ENCODE data around the gene THAP12. TPM values are rescaled to one million over a fixed set of nuclear protein-coding genes. Genes with fewer than 3 reads are reported as not detected.
"Not testable (repeated sequence)": the region's sequence is repeated elsewhere in the genome, so short reads cannot be mapped to it uniquely, and the experiment has no call there.

THAP12 gene
- total and polyA plus RNA-seq, 4 donors: 5.6 to 21.9 (median 13.7) TPM

- H3K4me3 ChIP-seq (ENCODE audit: low read depth in 1 of 3, low read length in 3 of 3); H3K27ac ChIP-seq (ENCODE audit: low read depth in 1 of 2, low read length in 2 of 2); H3K36me3 ChIP-seq (ENCODE audit: control insufficient read depth in 4 of 4, insufficient read depth in 3 of 4, low read depth in 1 of 4, low read length in 3 of 4); H3K27me3 ChIP-seq (ENCODE audit: control insufficient read depth in 4 of 4, insufficient read depth in 4 of 4, low read length in 3 of 4); H3K4me1 ChIP-seq (ENCODE audit: control insufficient read depth in 4 of 4, insufficient read depth in 4 of 4, low read length in 3 of 4); H3K9ac ChIP-seq (ENCODE audit: low read depth in 1 of 2, low read length in 2 of 2); H3K9me3 ChIP-seq (ENCODE audit: control insufficient read depth in 4 of 4, low read length in 3 of 4); DNase-seq (ENCODE audit: low spot score): not testable (repeated sequence)
- WGBS: over 99% methylated on average over 2 of the region's 2 CpGs
Measured at GRCh38 chr11:76323375-76323774, 57.6 kb downstream of the THAP12 start.

- peaks cover 0 to 7% (median under 1%) of the 10 kb centered on the region in 4 donors for H3K27me3 ChIP-seq (ENCODE audit: control insufficient read depth in 4 of 4, insufficient read depth in 4 of 4, low read length in 3 of 4)
- no peaks in the 10 kb centered on the region for H3K36me3 ChIP-seq (ENCODE audit: control insufficient read depth in 4 of 4, insufficient read depth in 3 of 4, low read depth in 1 of 4, low read length in 3 of 4)
- no peak overlapping the region for H3K4me3 ChIP-seq (ENCODE audit: low read depth in 1 of 3, low read length in 3 of 3)
- 98% methylated on average over 2 of the region's 2 CpGs for WGBS
- no peaks in the 10 kb centered on the region for H3K4me1 ChIP-seq (ENCODE audit: control insufficient read depth in 4 of 4, insufficient read depth in 4 of 4, low read length in 3 of 4)
- no peak for DNase-seq (ENCODE audit: low spot score)
- no peaks in the 10 kb centered on the region for H3K9me3 ChIP-seq (ENCODE audit: control insufficient read depth in 4 of 4, low read length in 3 of 4)
- H3K9ac ChIP-seq (ENCODE audit: low read depth in 1 of 2, low read length in 2 of 2): no peak overlapping the region
- TF ChIP-seq EGR1 (IDR thresholded peaks at IDR 0.05; ENCODE audit: low read depth in 2 of 2): no peak
- no peak for TF ChIP-seq REST (IDR thresholded peaks at IDR 0.05)
- TF ChIP-seq ZBTB33 (IDR thresholded peaks at IDR 0.05): no peak
- TF ChIP-seq JUND (IDR thresholded peaks at IDR 0.05): no peak
- TF ChIP-seq FOXA2 (IDR thresholded peaks at IDR 0.05): no peak
- no peak for TF ChIP-seq RXRA (IDR thresholded peaks at IDR 0.05)
- no peak for TF ChIP-seq YY1 (IDR thresholded peaks at IDR 0.05)
- no peak for TF ChIP-seq RAD21 (IDR thresholded peaks at IDR 0.05)
- TF ChIP-seq HNF4A (conservative IDR thresholded peaks at IDR 0.05): no peak
- no peak for TF ChIP-seq HNF4G (IDR thresholded peaks at IDR 0.05)
- no peak for TF ChIP-seq NR2F2 (IDR thresholded peaks at IDR 0.05)
- TF ChIP-seq FOXA1 (IDR thresholded peaks at IDR 0.05): no peak
- H3K27ac ChIP-seq (ENCODE audit: low read depth in 1 of 2, low read length in 2 of 2): no peak overlapping the region
Measured at GRCh38 chr11:76322942-76323341, 58.0 kb downstream of the THAP12 start.

- H3K36me3 ChIP-seq (ENCODE audit: control insufficient read depth in 4 of 4, insufficient read depth in 3 of 4, low read depth in 1 of 4, low read length in 3 of 4): no peaks in the 10 kb centered on the region
- 86% methylated on average over 5 of the region's 5 CpGs for WGBS
- H3K27ac ChIP-seq (ENCODE audit: low read depth in 1 of 2, low read length in 2 of 2): no peak overlapping the region
- H3K4me3 ChIP-seq (ENCODE audit: low read depth in 1 of 3, low read length in 3 of 3): no peak overlapping the region
- peaks cover 0 to 7% (median under 1%) of the 10 kb centered on the region in 4 donors for H3K27me3 ChIP-seq (ENCODE audit: control insufficient read depth in 4 of 4, insufficient read depth in 4 of 4, low read length in 3 of 4)
- DNase-seq (ENCODE audit: low spot score): no peak
- no peak overlapping the region for H3K9ac ChIP-seq (ENCODE audit: low read depth in 1 of 2, low read length in 2 of 2)
- H3K4me1 ChIP-seq (ENCODE audit: control insufficient read depth in 4 of 4, insufficient read depth in 4 of 4, low read length in 3 of 4): peaks cover 0 to 2% (median under 1%) of the 10 kb centered on the region in 4 donors
- no peak for TF ChIP-seq JUND (IDR thresholded peaks at IDR 0.05)
- H3K9me3 ChIP-seq (ENCODE audit: control insufficient read depth in 4 of 4, low read length in 3 of 4): no peaks in the 10 kb centered on the region
Measured at GRCh38 chr11:76322540-76322939, 58.4 kb downstream of the THAP12 start.

Data from liver (tissue), 9 donors.